Activated CD4-positive, CD25-positive, alpha-beta regulatory T cell (primary cell): ENCODE results near the gene ZNF689.
A peak's percentile ranks its signal among the peaks of the same experiment; 100 is the strongest.
"Not testable (repeated sequence)": the region's sequence is repeated elsewhere in the genome, so short reads cannot be mapped to it uniquely, and the experiment has no call there.

Experiments used
- DNase-seq, 4 experiments: peaks; one replicate each; lab custom pipeline; 2025; lab: John Stamatoyannopoulos, UW

ZNF689 gene

GRCh38 chr16:30609926-30610839 is at the start of gene ZNF689:
Gene ZNF689 (minus strand): TSS chr16:30610389. CDS start chr16:30610041, 348 bp downstream.
- DNase-seq = peak; percentile 79 to 91 (median 80)

- DNase-seq = peak in 3 of 4 experiments; percentile 61 to 71 (median 61)
Measured at GRCh38 chr16:30658731-30659506, 48.7 kb upstream of the ZNF689 start.

GRCh38 chr16:30657866-30658730 is 47.9 kb upstream of the ZNF689 start, which contains the start of gene FBRS:
Gene FBRS (plus strand): TSS chr16:30658431. CDS start chr16:30659519, 1,088 bp downstream.
- DNase-seq = peak; percentile 98 to 100 (median 100)

- DNase-seq = no peak
Measured at GRCh38 chr16:30656974-30657865, 47.0 kb upstream of the ZNF689 start.

- DNase-seq = no peak
Measured at GRCh38 chr16:30656388-30656787, 46.2 kb upstream of the ZNF689 start.

GRCh38 chr16:30655815-30656347 is 45.7 kb upstream of the ZNF689 start:
- DNase-seq = no peak

GRCh38 chr16:30654856-30655255 is 44.7 kb upstream of the ZNF689 start:
- no peak for DNase-seq

GRCh38 chr16:30652718-30653117 is 42.5 kb upstream of the ZNF689 start:
- no peak for DNase-seq

- no peak for DNase-seq
Measured at GRCh38 chr16:30652005-30652296, 41.8 kb upstream of the ZNF689 start.

GRCh38 chr16:30651124-30652004 is 41.2 kb upstream of the ZNF689 start:
- peak; percentile 49 to 66 (median 52) for DNase-seq

GRCh38 chr16:30650369-30651123 is 40.4 kb upstream of the ZNF689 start, which contains the start of gene PRR14:
Gene PRR14 (plus strand): TSS chr16:30650960. CDS start chr16:30651646, 686 bp downstream.
- peak; percentile 90 to 97 (median 96) for DNase-seq

- peak in 1 of 4 experiments; percentile 27 for DNase-seq
Measured at GRCh38 chr16:30649725-30650368, 39.7 kb upstream of the ZNF689 start.

GRCh38 chr16:30647274-30647571 is 37.0 kb upstream of the ZNF689 start:
- DNase-seq = no peak

GRCh38 chr16:30645727-30646126 is 35.5 kb upstream of the ZNF689 start:
- no peak for DNase-seq

GRCh38 chr16:30644334-30644830 is 34.2 kb upstream of the ZNF689 start:
- DNase-seq = no peak

- DNase-seq = no peak
Measured at GRCh38 chr16:30641378-30641982, 31.3 kb upstream of the ZNF689 start.

GRCh38 chr16:30637944-30638343 is 27.8 kb upstream of the ZNF689 start:
- DNase-seq = no peak

GRCh38 chr16:30637139-30637538 is 26.9 kb upstream of the ZNF689 start:
- DNase-seq = not testable (repeated sequence)
